ENCODE results near the gene GIPC3.
"Not testable (repeated sequence)": the region's sequence is repeated elsewhere in the genome, so short reads cannot be mapped to it uniquely, and the experiment has no call there.

GIPC3 gene

DNA sequence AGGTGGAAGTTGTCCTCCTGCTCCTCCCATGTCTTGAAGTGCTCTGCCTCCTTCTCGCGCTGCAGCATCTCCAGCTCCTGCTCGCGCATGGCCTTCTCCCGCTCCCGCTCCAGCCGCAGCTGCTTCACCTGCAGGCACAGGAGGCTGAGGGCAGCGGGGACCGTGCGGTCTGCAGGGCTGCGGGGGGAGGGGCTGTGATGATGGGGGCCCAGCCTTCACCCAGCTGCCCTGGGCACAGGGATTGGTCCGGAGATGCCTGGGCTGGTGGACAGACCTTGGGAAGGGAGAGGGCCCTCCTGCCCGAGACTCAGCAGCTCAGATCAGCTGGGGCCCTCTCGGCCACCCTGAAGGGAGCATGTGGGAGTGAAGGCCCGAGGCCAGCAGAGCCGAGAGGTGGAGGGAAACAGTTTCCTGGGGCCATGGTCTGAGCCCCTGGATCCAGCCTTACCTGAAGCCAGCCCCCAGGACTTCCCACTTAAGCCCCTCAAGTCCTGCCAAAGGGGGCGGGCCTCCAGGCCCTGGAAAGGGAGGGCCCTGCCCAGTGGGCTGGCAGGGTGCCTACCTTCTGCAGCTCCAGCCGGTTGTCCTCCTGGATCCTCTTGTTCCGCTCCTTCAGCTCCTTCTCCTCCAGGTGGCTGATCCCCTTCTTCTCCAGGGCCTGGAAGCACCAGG is 35.0 kb downstream of the GIPC3 start:
- DNase-seq, result no peak

DNA sequence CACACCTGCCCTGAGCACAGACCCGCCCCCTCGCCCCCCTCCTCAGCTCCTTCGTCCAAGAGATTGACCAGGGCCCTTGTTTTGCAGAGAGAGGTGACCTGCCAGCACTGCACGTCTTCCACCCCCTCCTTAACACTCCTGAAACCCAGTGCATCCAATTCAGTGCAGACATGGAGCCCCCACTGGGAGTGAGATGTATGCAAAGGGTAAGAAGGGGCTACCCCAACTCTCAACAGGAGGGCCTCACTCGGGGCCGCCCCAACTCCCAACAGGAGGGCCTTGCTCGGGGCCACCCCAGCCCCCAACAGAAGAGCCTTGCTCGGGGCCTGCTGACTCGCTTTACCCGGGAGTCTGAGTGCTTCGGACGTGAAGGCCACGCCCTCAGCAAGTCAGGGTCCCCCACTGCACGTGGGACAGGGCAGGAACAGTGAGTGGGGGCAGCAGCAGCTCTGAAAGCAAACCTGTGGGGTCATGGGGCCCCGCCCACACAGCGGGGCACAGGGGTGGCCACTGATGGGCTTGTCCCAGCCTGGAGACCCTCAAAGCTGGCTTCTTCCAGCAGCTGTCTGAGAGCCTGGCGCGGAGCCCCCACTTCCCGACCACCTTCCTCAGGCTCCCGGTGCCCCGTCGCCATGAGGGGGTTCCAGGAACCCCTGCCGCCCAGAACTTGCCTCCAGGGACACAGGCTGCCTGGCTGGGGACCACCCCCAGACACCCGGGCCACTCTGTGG is 35.7 kb downstream of the GIPC3 start:
- DNase-seq, result no peak

DNA sequence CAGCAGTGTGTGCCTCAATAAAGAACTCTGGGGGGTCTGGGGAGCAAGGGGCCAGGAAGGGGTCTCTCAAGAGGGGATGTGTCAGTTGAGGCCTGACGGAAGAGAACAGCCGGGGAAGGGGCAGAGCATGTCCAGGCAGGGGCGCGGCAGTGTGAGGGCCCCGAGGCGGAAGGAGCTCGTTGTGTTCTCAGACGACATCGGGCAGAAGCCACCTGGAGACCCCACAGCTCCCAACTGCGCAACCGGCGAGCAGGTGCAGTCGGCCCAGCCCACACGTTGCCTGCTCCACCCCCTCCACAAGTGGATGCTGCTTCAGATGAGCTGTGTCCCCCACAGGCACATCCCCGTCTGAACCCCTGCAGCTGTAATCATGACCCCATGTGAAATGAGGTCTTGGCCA is 36.4 kb downstream of the GIPC3 start:
- DNase-seq, result no peak

DNA sequence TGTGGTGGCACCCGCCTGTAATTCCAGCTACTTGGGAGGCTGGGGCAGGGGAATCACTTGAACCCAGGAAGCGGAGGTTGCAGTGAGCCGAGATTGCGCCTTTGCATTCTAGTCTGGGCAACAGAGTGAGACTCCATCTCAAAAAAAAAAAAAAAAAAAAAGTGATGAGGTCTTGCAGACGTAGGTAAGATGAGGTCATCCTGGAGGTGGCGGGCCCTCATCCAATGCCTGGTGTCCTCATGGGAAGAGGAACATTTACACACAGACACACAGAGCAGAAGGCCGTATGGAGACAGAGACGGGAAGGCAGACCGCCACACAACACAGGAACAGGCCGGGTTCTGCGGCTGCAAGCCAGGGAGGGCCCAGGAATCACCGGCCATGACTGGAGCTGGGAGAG is 36.9 kb downstream of the GIPC3 start:
- no peak for DNase-seq

DNA sequence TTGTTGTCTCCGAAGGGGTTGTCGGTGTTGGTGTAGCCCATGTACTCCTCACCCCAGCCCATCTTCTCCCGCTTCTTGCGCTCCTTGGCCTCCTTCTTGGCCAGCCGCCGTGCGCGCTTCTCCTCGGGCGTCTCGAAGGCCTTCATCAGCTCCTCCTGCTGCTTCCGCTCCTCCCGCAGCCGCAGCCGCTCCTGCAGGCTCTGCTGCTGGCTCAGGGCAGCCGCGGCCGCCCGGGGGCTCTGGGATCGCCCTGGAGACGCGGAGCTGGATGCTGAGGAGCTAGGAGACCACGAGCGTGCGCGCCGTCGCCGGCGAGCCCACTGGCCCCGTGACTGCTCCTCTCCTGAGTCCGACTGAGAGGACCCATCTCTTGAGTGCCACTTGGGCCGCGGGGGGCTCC is 38.4 kb downstream of the GIPC3 start:
- no peak for DNase-seq

DNA sequence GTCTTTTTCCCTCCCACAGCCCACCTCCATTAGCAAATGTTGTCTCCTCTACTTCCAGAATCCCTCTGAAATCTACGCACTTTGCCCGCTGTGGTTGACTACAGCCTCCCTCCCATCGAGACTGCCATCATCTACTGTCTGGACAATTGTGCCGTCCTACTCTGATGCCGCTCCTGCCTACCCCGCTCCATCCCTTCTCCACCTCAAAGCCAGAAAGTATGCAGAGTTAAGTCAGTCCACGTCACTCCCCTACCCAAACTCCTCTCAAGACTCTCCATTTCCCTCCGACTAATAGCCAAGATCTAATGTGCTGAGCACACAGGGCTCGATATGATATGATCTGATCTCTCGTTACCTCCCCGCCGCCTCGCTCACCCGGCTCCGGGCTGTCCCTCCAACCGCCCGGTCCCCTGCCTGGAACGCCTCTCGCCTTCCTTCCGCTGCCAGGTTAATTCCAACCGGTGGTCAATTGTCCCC is 40.8 kb downstream of the GIPC3 start:
- DNase-seq, result no peak

DNA sequence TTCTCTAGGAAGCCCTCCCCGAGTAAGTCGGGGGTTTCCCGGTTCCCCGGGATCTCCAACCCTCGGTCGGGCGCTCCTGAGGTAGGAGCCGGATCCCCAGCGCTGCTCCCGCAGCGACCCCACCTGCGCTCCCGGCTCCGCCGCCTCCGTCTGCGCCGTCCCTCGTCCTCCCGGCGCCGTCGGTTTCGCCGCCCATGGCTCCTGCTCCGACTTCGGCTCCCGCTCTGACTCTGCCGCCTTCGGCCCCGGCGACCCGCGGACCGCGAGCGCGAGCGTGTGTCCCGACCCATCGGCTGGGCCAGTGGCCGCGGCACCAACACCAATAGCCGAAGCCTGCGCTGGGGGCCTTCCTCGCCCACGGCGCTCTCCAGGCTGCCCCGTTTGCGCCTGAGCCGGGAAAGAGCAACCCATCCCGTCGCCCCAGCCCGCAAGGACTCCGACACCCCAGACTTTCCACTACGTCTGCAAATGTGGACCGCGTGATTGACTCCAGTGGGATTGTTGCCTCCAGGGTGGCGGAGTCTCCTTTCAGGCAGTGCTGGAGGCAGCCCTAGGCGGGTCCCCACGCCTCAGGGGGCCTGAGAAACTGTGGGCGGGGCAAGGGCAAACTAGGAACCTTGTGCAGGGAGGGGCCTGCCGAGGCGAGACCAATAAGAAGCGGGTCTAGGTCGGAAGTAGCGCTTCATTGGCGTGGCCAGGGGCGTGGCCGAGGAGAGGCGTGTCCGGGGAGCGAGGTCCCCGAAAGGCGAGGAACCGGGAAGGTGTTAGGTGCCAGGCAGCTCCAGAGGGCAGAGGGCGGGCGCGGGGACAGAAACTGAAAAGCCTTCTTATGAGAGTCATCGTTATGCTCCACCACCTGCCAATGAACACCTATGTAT is 41.4 kb downstream of the GIPC3 start, which contains the start of gene CACTIN:
TSS of gene CACTIN (minus strand) at position 318 of the 878 bp plus-strand sequence. CDS start at position 290, 28 bp downstream.
- peak; percentile 95 to 96 for DNase-seq

DNA sequence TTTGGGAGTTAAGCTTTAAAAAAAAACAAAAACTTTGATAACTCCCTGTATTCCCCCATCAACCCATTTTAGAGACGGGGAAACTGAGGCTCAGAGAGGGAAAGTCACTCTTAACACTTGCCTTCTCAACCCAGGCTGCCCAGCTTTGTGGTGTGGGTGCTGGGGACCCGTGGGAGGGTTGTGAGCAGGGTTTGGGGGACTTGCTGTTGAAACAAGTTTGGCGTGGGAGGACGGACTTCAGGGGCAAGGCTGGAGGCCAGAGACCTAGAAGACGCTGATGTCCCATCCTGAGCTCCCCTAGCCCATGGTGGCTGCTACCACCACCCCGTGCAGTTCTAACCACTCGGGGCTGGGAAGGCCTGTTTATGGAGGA is 42.1 kb downstream of the GIPC3 start:
- no peak for DNase-seq

DNA sequence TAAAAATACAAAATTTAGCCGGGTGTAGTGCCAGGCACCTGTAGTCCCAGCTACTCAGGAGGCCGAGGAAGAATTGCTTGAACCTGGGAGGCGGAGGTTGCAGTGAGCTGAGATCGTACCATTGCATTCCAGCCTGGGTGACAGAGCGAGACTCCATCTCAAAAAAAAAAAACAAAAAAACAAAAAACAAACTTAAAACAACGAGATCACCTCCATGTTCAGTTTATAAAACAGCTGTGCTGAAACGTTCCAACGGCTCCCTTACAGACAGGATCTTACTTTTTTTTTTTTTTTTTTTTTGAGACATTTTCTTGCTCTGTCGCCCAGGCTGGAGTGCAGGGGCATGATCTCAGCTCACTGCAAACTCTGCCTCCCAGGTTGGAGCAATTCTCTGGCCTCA is 43.5 kb downstream of the GIPC3 start:
- DNase-seq, result not testable (repeated sequence)

DNA sequence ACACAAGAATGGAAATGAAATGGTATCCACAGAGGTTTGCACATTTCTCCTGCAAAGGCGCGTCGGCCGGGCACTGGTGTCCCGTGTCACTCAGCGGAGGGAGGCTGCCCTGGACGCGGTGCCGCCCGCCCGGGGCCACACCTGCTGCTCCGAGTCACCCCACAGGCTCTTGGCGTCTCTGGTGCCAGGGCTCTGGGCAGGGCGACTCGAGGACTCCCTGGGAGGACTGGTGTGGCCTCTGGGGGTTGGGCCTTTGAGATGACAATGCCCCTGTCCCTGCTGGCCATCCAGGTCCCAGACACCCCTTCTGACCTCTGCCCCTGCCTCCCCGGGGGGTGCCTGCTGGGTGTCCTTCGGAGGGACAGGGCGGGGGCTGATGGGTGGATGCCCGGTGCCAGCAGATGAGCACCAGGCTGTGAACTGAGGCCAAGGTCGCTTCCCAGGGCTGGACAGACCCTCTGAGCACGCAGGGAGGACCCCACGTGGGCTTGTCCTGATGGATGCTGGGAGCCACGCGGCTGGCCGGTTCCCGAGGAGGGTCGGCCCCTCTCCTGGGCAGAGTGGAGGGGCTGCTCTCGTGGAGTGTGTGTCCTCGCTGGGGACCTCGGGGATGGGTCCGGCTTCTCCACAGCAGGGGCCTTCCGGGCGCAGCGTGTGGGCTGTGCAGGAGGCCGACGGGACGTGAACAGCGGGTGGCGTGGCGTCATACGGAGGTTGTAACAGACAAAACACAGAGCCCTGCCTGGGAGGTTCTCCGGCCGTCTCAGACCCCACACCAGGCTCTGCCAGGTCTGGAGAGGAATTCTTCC is 46.0 kb downstream of the GIPC3 start:
- DNase-seq, result no peak

DNA sequence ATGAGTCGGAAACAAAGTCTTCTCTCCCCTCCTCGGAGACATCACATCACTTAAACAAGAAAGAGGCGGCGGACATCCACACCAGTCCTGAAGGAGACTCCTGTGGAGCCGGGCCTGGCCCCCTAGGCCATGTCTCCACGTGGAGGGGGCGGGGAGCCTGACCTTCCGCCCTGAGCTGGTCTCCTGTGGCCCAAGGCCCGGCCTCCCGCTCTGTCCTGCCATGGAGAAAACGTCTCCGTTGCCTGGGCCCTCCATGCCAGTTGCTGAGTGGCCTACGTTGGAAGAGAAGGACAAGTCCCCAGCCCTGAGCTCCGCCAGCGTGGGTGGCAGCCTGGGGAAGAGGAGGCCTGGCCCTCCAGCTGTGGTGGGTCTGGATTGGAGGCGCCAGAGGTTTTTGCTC is 46.8 kb downstream of the GIPC3 start:
- DNase-seq, result no peak

DNA sequence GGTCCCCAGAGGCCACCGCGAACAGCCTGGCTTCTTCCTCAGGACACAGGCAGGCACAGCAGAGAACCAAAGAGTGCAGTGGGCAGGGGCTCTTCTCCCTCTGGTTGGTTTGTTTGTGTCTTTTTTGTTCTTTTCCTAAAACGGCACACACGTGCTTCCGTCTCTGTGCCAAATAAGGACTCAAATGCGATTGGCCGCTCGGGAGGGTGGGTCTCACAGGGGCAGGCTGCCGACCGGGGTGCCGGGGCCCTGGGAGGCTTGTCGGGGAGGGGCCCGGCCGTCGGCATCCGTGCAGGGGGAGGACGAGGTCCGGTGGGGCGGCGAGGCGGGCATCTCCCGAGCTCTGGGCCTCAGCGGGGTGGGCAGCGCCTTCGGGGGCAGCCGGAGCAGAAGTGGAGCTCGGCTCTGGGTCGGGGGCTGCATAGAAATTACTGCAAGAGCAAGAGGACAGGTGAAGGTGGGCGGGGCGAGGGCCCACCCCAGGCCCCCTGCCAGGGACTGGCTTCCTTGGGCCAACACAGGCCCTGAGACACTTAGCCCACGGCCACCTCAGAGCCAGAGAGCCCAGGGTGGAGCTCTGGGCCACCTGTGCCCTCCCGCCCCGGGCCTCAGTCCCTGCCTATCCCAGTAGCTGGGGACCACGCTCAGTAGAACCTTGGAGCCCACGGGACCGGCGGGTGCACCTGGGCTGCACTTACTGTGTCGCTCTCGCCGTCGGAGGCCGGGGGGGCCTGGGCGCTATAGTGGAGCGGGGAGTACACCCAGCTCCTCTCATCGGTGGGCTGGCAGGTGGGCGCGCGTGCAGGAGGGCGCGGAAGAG is 47.7 kb downstream of the GIPC3 start:
- no peak for DNase-seq

DNA sequence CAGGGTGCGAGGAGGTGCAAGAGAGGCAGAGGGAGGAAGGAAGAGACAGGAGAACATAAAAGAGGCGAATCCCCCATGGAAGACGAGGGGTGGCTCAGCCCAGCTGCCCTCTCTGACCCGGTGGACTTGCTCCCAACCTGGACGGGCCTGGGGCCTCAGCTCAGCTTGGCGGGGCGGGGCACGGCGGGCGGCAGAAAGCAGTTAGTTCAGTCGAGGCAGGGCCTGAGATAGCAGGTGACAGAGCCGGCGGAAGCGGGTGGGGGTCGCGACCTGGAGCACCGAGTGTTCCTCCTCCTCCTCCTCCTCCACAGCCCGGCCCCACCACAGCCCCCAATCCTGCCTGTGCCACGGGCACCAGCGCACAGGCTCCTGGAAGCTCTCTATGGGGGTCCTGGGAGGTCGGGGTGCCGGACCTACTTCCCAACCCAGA is 48.3 kb downstream of the GIPC3 start:
- no peak for DNase-seq

DNA sequence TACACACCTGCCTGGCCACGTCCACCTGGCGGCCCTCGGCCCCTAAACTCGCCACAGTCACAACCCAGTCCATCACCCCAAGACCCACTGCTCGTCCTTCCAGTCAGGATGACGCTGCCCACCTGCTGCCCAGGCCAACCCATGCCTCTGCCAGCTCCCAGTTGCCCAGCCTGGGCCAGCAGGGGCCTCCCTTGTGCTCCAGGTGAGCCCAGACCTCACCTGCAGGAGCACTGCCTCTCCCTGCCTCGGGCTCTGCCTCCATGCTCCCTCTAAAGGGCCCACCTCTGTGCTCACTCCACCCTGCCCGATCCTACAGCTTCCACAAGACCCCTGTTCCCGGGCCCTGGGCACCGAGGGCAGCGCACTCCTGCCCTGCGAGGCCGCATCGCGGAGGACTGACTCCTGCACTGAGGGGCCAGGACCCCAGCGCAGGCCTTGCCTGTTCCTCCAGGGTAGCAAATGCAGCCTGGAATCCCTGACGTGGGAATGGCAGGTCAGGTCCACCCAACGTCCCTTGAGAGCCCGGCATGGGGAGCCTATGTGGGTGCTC is 49.3 kb downstream of the GIPC3 start:
- no peak for DNase-seq

DNA sequence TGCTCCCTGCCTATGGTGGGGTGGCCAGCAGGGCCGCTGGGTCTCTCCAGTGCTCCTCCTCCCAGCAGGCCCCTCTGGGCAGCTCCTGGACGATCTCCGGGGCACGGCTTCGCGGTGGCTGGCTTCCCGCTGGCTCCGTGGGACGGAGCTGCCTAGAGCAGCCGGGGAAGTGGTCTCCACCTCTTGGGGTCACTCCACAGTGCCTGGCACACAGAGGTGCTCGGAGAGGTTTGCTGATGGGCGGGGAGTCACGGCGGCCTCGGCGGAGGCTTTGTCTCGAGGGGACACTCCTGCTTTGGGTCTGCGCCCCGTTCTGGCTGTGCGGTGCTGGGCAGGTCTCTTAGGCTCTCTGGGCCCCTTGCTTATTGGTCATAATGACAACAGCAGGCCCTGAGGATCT is 51.2 kb downstream of the GIPC3 start:
- no peak for DNase-seq

DNA sequence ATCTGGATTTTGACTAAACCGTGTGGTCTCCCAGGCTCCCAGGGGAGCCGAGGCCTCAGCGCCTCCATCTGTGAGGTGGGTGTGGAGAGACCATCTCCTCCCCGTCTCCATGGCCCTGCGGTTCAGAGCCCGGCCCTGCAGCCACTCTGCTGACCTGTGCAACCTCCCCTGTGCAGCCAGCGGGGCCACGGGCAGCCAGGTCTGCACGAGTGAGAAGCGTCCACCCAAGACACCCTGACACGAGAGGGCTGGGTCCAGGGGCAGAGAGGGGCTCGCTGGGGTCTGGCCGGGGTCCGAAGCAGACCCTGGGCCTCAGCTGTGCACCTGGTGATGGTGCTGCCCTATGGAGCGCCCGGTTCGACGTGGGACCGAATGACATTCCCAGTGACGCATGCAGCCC is 51.7 kb downstream of the GIPC3 start:
- no peak for DNase-seq

DNA sequence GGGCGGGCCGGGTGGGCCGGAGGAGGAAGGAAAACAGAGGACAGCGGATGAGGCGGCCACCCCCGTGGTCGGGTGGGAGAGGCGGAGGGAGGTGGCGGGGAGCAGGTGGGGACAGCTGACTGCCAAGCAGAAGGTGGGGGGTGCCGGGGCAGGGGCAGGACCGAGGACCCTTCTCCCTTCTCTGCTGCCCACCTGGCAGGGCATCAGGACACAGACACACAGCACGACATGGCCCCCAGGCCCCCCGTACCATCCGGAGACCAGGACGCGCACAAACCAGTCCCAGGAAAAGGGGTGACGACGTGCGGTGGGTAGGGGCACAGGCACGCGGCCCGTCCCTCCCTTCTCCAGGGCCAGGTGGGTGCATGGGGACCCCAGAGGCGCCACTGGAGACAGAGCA is 52.3 kb downstream of the GIPC3 start:
- DNase-seq, result no peak

DNA sequence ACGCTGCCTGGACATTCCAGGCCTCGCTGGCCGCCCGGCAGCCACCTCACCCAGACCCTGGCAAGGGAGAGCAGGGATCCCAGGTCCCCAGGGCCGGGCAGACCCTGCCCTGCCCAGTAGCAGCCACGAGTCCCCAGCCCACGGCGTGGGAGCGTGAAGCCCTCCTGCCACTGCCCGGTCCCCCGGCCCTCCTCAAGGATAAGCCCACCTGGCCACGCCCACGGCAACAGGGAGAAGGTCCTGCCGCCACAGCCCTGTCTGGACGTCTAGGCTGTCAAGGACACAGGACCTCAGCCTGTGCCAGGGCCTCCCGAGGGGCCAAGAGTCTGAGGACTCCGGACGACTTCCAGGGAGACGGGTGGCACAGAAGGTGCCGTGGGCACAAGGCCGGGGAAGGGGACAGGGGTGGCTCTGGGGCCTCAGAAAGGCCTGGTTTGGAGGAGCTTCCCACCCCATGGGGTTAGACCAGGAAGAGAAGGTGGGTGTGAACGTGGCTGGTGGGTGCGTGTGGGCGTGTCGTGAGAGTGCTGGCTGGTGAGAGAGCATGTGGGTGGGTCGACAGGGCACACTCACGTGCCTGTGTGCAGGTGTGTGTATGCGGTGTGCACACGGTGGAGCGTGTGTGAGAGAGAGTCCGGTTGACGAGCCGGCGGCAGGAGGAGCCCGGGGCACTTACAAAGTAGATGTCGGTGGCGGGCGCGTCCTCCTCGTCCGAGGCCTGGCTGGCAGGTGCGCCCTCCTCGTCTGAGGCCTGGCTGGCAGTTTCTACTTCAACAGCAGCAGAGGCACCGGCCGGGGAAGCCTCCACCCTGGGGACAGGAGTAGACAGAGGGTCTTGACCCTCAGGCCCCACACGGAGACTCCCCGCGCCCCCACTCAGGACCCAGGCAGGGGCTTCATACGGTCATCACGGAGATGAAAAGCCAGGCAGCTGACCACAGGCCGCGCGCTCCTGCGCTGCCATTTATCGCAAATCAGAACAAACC is 53.2 kb downstream of the GIPC3 start:
- DNase-seq, result no peak

DNA sequence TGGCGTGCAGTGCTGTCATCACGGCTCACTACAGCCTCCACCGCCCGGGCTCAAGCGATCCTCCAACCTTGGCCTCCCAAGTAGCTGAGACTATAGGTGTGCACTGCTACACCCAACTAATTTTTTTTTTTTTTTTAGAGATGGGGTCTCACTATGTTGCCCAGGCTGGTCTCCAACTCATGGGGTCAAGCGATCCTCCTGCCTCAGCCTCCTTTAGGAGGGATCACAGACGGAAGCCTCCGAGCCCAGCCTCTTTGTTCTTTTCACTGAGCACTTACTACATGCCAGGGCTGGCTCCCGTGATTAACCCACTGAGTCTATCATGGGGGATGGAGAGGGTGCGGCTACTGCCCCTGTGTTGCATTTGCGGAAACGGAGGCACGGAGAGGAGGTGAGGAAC is 54.2 kb downstream of the GIPC3 start:
- DNase-seq, result no peak

Measured in bone marrow (tissue), 2 donors.